ENCODE measurements around the gene TBC1D10B.
"Not testable (repeated sequence)": the region's sequence is repeated elsewhere in the genome, so short reads cannot be mapped to it uniquely, and the experiment has no call there.

GRCh38 chr16:30337964-30338357 lies 32.3 kb downstream of the TBC1D10B start:
- not testable (repeated sequence) for TF ChIP-seq KDM5A (IDR thresholded peaks at IDR 0.05; ENCODE audit: low read length); CTCF (IDR thresholded peaks at IDR 0.05; ENCODE audit: control extremely low read depth in 1 of 3, insufficient read depth in 1 of 3, low read depth in 1 of 3, low read length in 3 of 3); RAD21 (IDR thresholded peaks at IDR 0.05 in 1 of 2, conservative IDR thresholded peaks at IDR 0.05 in 1 of 2; ENCODE audit: low read depth in 2 of 2, low read length in 2 of 2); POLR2A (IDR thresholded peaks at IDR 0.05; ENCODE audit: control extremely low read depth in 1 of 2, low read depth in 2 of 2, low read length in 2 of 2); ASH2L (IDR thresholded peaks at IDR 0.05; ENCODE audit: low read length); EZH2 (IDR thresholded peaks at IDR 0.05; ENCODE audit: low read depth, low read length, severe bottlenecking); TBP (IDR thresholded peaks at IDR 0.05; ENCODE audit: low read depth, low read length); BRCA1 (IDR thresholded peaks at IDR 0.05; ENCODE audit: low read depth, low read length)
